Trophoblast cell (in vitro differentiated cells and primary cell): ENCODE measurements around the gene LPP.
"Not testable (repeated sequence)": the region's sequence is repeated elsewhere in the genome, so short reads cannot be mapped to it uniquely, and the experiment has no call there.

Source experiments
- DNase-seq, 2 donors: peaks; one replicate each; pipeline ENCODE4 v3.0.0-alpha.2; 2016
- H2AFZ ChIP-seq: 2 replicates; pipeline ENCODE4 v1.6.1; 2013; ENCODE audit warnings: low read length, moderate library complexity, mild to moderate bottlenecking; ENCODE audit not compliant: insufficient read depth, poor library complexity
- H2AK5ac ChIP-seq: 2 replicates; pipeline ENCODE4 v1.6.1; 2013; ENCODE audit warnings: mild to moderate bottlenecking, low read length
- H2BK120ac ChIP-seq: 2 replicates; pipeline ENCODE4 v1.6.1; 2013; ENCODE audit warnings: low read length, mild to moderate bottlenecking, moderate library complexity; ENCODE audit not compliant: insufficient read depth, poor library complexity
- H2BK12ac ChIP-seq: 2 replicates; pipeline ENCODE4 v1.6.1; 2013; ENCODE audit warnings: mild to moderate bottlenecking, low read length, moderate library complexity
- H2BK5ac ChIP-seq: 2 replicates; pipeline ENCODE4 v1.6.1; 2013; ENCODE audit warnings: low read length, low read depth, moderate library complexity, mild to moderate bottlenecking; ENCODE audit not compliant: poor library complexity
- H3K14ac ChIP-seq: 2 replicates; pipeline ENCODE4 v1.6.1; 2013; ENCODE audit warnings: mild to moderate bottlenecking, low read length
- H3K18ac ChIP-seq: 2 replicates; pipeline ENCODE4 v1.6.1; 2013; ENCODE audit warnings: mild to moderate bottlenecking, low read length
- H3K23ac ChIP-seq: 2 replicates; pipeline ENCODE4 v1.6.1; 2013; ENCODE audit warnings: low read length
- H3K27ac ChIP-seq: 2 replicates; pipeline ENCODE4 v1.5.1; 2013; ENCODE audit warnings: low read depth, mild to moderate bottlenecking, inconsistent platforms, low read length, moderate library complexity
- H3K27me3 ChIP-seq: 2 replicates; pipeline ENCODE4 v1.6.1; 2013; ENCODE audit warnings: inconsistent platforms, mild to moderate bottlenecking, low read length, moderate library complexity; ENCODE audit not compliant: insufficient read depth
- H3K36me3 ChIP-seq, 2 experiments: 1 replicate in 1 of 2; 2 replicates in 1 of 2; pipeline ENCODE4 v1.6.1; 2013; ENCODE audit warnings: low read length in 2 of 2, mild to moderate bottlenecking in 2 of 2, moderate library complexity in 1 of 2; ENCODE audit not compliant: insufficient read depth in 2 of 2, control insufficient read depth in 1 of 2
- H3K4ac ChIP-seq: 2 replicates; pipeline ENCODE4 v1.6.1; 2013; ENCODE audit warnings: low read depth, mild to moderate bottlenecking, low read length, moderate library complexity
- H3K4me1 ChIP-seq, 2 experiments: 1 replicate in 1 of 2; 2 replicates in 1 of 2; pipeline ENCODE4 v1.6.1; 2013; ENCODE audit warnings: low read length in 2 of 2, mild to moderate bottlenecking in 2 of 2, moderate library complexity in 1 of 2; ENCODE audit not compliant: insufficient read depth in 2 of 2, control insufficient read depth in 1 of 2
- H3K4me2 ChIP-seq: 2 replicates; pipeline ENCODE4 v1.6.1; 2013; ENCODE audit warnings: inconsistent platforms, mild to moderate bottlenecking, low read length, moderate library complexity
- H3K4me3 ChIP-seq: 2 replicates; pipeline ENCODE4 v1.5.1; 2013; ENCODE audit warnings: mild to moderate bottlenecking, low read depth, low read length, inconsistent platforms
- H3K79me1 ChIP-seq: one replicate; pipeline ENCODE4 v1.6.1; 2013; ENCODE audit warnings: low read length
- H3K79me2 ChIP-seq: 2 replicates; pipeline ENCODE4 v1.6.1; 2013; ENCODE audit warnings: low read length, mild to moderate bottlenecking; ENCODE audit not compliant: control insufficient read depth, insufficient read depth, poor library complexity
- H3K9ac ChIP-seq: 2 replicates; pipeline ENCODE4 v1.6.1; 2013; ENCODE audit warnings: mild to moderate bottlenecking, low read length
- H3K9me3 ChIP-seq: 2 replicates; pipeline ENCODE4 v1.6.1; 2013; ENCODE audit warnings: low read depth, mild to moderate bottlenecking, control low read depth, inconsistent platforms, low read length; ENCODE audit not compliant: insufficient read depth
- H4K12ac ChIP-seq: 2 replicates; pipeline ENCODE4 v1.6.1; 2013; ENCODE audit warnings: low read depth, mild to moderate bottlenecking, low read length, moderate library complexity
- H4K8ac ChIP-seq: 2 replicates; pipeline ENCODE4 v1.6.1; 2013; ENCODE audit warnings: low read depth, mild to moderate bottlenecking, low read length, moderate library complexity
- H4K91ac ChIP-seq: one replicate; pipeline ENCODE4 v1.6.1; 2013; ENCODE audit warnings: low read depth, mild to moderate bottlenecking, low read length, moderate library complexity
- WGBS: extraction: QIAGEN DNeasy Blood & Tissue Kit; methylation state at CpG from one replicate; pipeline ENCODE4 v1.1.7; 2013; ENCODE audit warnings: missing lambda C conversion rate; ENCODE audit not compliant: insufficient read length, insufficient coverage; ENCODE audit errors: extremely low coverage; 5-methylcytosine and 5-hydroxymethylcytosine counted together

LPP gene

GRCh38 chr3:188608401-188608800 lies 454.4 kb downstream of the LPP start:
- no CpG with 5 or more reads among the region's 3 CpGs for WGBS
- Histone ChIP-seq H3K9me3 (no peaks in the 10 kb centered on the region), H2BK12ac (no peak overlapping the region)

GRCh38 chr3:188613721-188614120 lies 459.8 kb downstream of the LPP start:
- not testable (repeated sequence) for H2AFZ ChIP-seq, H3K23ac ChIP-seq, H3K14ac ChIP-seq, H3K79me2 ChIP-seq, H2BK120ac ChIP-seq, H3K9me3 ChIP-seq, DNase-seq, H3K4me3 ChIP-seq, H4K91ac ChIP-seq, H3K27ac ChIP-seq, H3K9ac ChIP-seq, H3K4me2 ChIP-seq, H2BK12ac ChIP-seq, H3K4ac ChIP-seq, H3K27me3 ChIP-seq, H2BK5ac ChIP-seq, H4K12ac ChIP-seq, H2AK5ac ChIP-seq, H3K79me1 ChIP-seq, H4K8ac ChIP-seq, H3K18ac ChIP-seq, H3K4me1 ChIP-seq
- peaks cover 10 to 12% of the 10 kb centered on the region in 2 experiments for H3K36me3 ChIP-seq
- WGBS: no CpG with 5 or more reads among the region's 6 CpGs

More at GRCh38 chr3:188608401-188608800, 454.4 kb downstream of the LPP start:
- Histone ChIP-seq H4K12ac (no peak overlapping the region), H3K27me3 (no peaks in the 10 kb centered on the region), H3K79me2 (no peaks in the 10 kb centered on the region), H3K27ac (no peak overlapping the region), H3K14ac (no peak overlapping the region), H3K79me1 (no peaks in the 10 kb centered on the region), H2BK5ac (no peak overlapping the region), H2AK5ac (no peak overlapping the region), H3K4me3 (no peak overlapping the region), H3K4me1 (no peaks in the 10 kb centered on the region), H4K91ac (no peak overlapping the region), H3K18ac (no peak overlapping the region), H3K36me3 (peaks cover 10 to 12% of the 10 kb centered on the region in 2 experiments), H3K9ac (no peak overlapping the region), H3K4ac (no peak overlapping the region), H3K4me2 (no peak overlapping the region), H3K23ac (no peak overlapping the region), H2BK120ac (no peak overlapping the region), H4K8ac (no peak overlapping the region), H2AFZ (no peak overlapping the region)
- DNase-seq: no peak

DNA sequence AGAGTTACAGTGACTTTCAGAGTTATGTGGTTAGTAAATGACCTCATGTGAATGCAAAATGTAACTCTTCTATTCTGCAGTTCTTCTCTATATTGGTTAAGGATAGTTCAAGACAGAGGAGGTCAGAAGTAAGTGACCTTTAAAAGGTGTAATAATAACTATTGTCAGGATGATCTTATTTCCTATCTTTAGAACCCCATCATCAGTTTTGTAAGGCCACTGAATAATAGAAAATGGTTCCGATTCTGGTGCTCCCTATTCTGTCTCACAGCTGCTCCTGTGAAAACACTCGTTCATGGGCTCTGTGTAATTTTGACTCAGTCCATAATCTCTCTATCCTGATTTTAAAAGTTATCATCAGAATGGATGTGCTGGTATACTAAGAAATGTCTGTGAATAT lies 463.3 kb downstream of the LPP start:
- no peak overlapping the region for H2AK5ac ChIP-seq
- no peaks in the 10 kb centered on the region for H3K9me3 ChIP-seq
- H3K27ac ChIP-seq: no peak overlapping the region
- peaks cover 0 to 3% of the 10 kb centered on the region in 2 experiments for H3K36me3 ChIP-seq
- no peak overlapping the region for H3K4ac ChIP-seq
- no peak overlapping the region for H4K91ac ChIP-seq
- H3K4me1 ChIP-seq: no peaks in the 10 kb centered on the region
- no CpG with 5 or more reads among the region's 2 CpGs for whole genome bisulfite sequencing
- no peaks in the 10 kb centered on the region for H3K79me1 ChIP-seq
- H3K4me2 ChIP-seq: no peak overlapping the region
- H3K79me2 ChIP-seq: no peaks in the 10 kb centered on the region
- no peak overlapping the region for H3K4me3 ChIP-seq
- no peak overlapping the region for H4K12ac ChIP-seq
- no peak overlapping the region for H3K14ac ChIP-seq
- no peak overlapping the region for H2BK5ac ChIP-seq
- DNase-seq: no peak
- no peak overlapping the region for H3K9ac ChIP-seq
- no peak overlapping the region for H3K23ac ChIP-seq
- no peak overlapping the region for H2BK12ac ChIP-seq
- H3K18ac ChIP-seq: no peak overlapping the region
- H2AFZ ChIP-seq: no peak overlapping the region
- H4K8ac ChIP-seq: no peak overlapping the region
- H2BK120ac ChIP-seq: no peak overlapping the region
- H3K27me3 ChIP-seq: no peaks in the 10 kb centered on the region

DNA sequence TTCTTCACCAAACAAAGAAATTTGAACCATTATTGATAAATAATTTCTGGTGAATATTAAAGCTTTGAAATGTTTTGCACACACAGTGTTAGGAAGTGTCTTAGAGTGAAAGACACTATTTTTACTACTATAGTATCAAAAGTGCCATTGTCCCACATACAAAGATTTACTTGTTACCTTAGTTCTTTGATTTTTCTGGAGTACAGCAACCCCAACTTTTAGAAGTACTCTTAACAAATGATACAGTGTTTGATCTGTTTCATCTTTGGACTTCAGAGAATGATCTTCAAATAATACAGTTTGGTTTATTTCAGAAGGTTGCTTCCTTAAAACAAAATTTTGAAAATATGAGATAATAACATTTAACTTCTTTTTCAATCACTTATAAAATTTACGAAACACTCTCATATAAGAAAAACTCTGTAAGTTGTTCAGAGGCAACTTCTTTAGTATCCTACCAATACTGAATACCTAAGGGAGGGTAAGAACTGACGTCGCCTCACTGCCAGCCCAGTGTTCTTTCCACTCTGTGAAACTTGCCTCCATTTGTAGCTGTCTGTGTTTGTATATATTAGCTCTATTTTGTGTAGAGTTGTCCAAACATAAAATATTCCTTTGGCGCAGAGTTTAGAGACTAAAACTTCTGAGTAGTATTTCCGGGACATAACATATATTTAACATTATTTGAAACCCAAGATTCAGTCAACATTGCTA lies 464.2 kb downstream of the LPP start:
- DNase-seq: no peak
- no peak overlapping the region for H4K8ac ChIP-seq

More for the DNA sequence above, 464.2 kb downstream of the LPP start:
- H2AFZ ChIP-seq: no peak overlapping the region
- no peak overlapping the region for H3K14ac ChIP-seq
- no peak overlapping the region for H3K27ac ChIP-seq
- no peak overlapping the region for H2BK12ac ChIP-seq
- H4K91ac ChIP-seq: no peak overlapping the region
- no peak overlapping the region for H3K9ac ChIP-seq
- no peak overlapping the region for H2AK5ac ChIP-seq
- no peak overlapping the region for H2BK5ac ChIP-seq
- no CpG with 5 or more reads among the region's 5 CpGs for WGBS
- H4K12ac ChIP-seq: no peak overlapping the region
- no peaks in the 10 kb centered on the region for H3K79me2 ChIP-seq
- H3K4ac ChIP-seq: no peak overlapping the region
- no peak overlapping the region for H3K4me2 ChIP-seq
- no peak overlapping the region for H2BK120ac ChIP-seq
- H3K9me3 ChIP-seq: no peaks in the 10 kb centered on the region
- H3K27me3 ChIP-seq: no peaks in the 10 kb centered on the region
- H3K23ac ChIP-seq: no peak overlapping the region
- no peaks in the 10 kb centered on the region for H3K4me1 ChIP-seq
- H3K18ac ChIP-seq: no peak overlapping the region
- H3K79me1 ChIP-seq: no peaks in the 10 kb centered on the region
- H3K4me3 ChIP-seq: no peak overlapping the region
- H3K36me3 ChIP-seq: peaks cover 0 to 3% of the 10 kb centered on the region in 2 experiments
